HG03457 (cell line): ENCODE data around the gene TTLL9.
A peak's percentile ranks its signal among the peaks of the same experiment; 100 is the strongest.

Experiments used
- ATAC-seq: cut with Tn5 transposase; IDR thresholded peaks from one replicate; pipeline ENCODE4 v1.9.1; 2021; ENCODE audit warnings: moderate number of reproducible peaks; ENCODE audit not compliant: unreplicated experiment

Gene TTLL9

GRCh38 chr20:31939661-31940060, 69.2 kb downstream of the TTLL9 start:
- no peak for ATAC-seq

GRCh38 chr20:31943052-31943471, 72.6 kb downstream of the TTLL9 start:
- ATAC-seq = no peak

GRCh38 chr20:31945319-31945718, 74.9 kb downstream of the TTLL9 start:
- ATAC-seq = no peak

GRCh38 chr20:31945785-31946184, 75.4 kb downstream of the TTLL9 start:
- no peak for ATAC-seq

- no peak for ATAC-seq
Measured at GRCh38 chr20:31948008-31948407, 77.6 kb downstream of the TTLL9 start.

- ATAC-seq = no peak
Measured at GRCh38 chr20:31949877-31950646, 79.6 kb downstream of the TTLL9 start.

GRCh38 chr20:31951203-31951529, 80.7 kb downstream of the TTLL9 start:
- ATAC-seq = no peak

- ATAC-seq = peak; percentile 82
Measured at GRCh38 chr20:31951530-31952453, 81.4 kb downstream of the TTLL9 start, which contains the start of gene PDRG1. Gene PDRG1 (minus strand): TSS chr20:31952046. CDS start chr20:31951961, 85 bp downstream.

- no peak for ATAC-seq
Measured at GRCh38 chr20:31953556-31954148, 83.2 kb downstream of the TTLL9 start.

- no peak for ATAC-seq
Measured at GRCh38 chr20:31954500-31954899, 84.1 kb downstream of the TTLL9 start.

- ATAC-seq = no peak
Measured at GRCh38 chr20:31956556-31957526, 86.4 kb downstream of the TTLL9 start.

- no peak for ATAC-seq
Measured at GRCh38 chr20:31962761-31963160, 92.3 kb downstream of the TTLL9 start.

GRCh38 chr20:31963889-31964288, 93.5 kb downstream of the TTLL9 start:
- ATAC-seq = no peak

GRCh38 chr20:31966991-31967655, 96.7 kb downstream of the TTLL9 start:
- ATAC-seq = no peak

- no peak for ATAC-seq
Measured at GRCh38 chr20:31967830-31968249, 97.4 kb downstream of the TTLL9 start, which contains the start of gene XKR7. Gene XKR7 (plus strand): TSS chr20:31968151. CDS start chr20:31968176, 25 bp downstream.

GRCh38 chr20:31968291-31969126, 98.1 kb downstream of the TTLL9 start:
- no peak for ATAC-seq

GRCh38 chr20:31969991-31970390, 99.6 kb downstream of the TTLL9 start:
- no peak for ATAC-seq

- no peak for ATAC-seq
Measured at GRCh38 chr20:31972471-31973021, 102.1 kb downstream of the TTLL9 start.
